C1 segment of cervical spinal cord (tissue), 14 donors: ENCODE data around the gene TARBP1.
"Not testable (repeated sequence)": the region's sequence is repeated elsewhere in the genome, so short reads cannot be mapped to it uniquely, and the experiment has no call there.

Experiments used
- DNase-seq, 14 donors: peaks; one replicate each; lab custom pipeline; 2025; lab: John Stamatoyannopoulos, UW

The TARBP1 gene

DNA sequence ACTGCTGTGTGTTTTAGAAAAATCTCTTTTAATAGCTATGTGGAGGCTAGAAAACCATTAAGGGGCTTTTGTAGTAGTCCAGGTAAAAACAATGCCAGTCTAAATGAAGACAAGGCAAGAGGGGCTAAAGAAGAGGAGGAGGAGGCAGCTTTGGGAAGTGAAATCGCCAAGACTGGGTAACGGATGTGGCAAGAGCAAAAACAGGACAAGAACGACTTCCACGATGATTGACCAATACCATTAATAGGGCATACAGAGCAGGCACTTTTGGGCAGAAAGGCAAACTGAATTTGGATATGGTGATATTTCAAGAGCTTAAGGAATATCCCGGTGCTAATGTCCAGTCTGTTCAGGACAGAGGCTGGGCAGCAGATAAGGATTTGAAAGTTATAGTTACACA lies 83.7 kb downstream of the TARBP1 start:
- DNase-seq = no peak

- DNase-seq = no peak
Measured at GRCh38 chr1:234393190-234393589, 85.8 kb downstream of the TARBP1 start.

DNA sequence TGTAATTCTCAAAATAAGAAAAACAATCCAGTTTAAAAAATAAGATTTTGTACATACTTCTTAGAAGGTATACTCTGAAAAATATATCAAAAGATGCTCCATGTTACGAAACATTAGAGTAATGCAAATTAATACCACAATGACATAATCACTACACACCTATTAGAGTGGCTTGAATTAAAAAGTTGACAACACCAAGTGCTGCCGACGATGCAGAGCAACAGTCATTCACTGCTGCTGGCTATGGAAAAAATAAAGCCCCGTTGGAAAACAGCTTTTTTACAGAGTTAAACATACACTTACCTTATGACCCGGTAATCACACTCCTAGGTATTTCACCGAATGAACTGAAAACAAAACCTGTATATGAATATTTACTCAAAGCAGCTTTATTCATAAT lies 90.9 kb downstream of the TARBP1 start:
- DNase-seq = no peak

DNA sequence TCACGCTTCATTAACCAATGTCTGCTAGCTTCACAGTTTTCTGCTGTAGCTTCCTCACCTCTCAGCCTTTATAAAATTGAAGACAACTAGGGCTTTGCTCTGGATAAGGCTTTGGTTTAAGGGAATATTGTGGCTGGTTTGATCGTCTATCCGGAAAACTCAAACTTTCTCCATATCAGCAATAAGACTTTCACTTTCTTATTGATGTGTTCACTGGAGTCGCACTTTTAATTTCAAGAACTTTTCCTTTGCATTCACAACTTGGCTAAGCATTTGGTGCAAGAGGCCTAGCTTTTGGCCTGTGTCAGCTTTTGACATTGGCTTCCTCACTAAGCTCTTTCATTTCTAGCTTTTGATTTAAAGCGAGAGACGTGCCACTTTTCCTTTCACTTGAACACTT lies 92.9 kb downstream of the TARBP1 start:
- no peak for DNase-seq

DNA sequence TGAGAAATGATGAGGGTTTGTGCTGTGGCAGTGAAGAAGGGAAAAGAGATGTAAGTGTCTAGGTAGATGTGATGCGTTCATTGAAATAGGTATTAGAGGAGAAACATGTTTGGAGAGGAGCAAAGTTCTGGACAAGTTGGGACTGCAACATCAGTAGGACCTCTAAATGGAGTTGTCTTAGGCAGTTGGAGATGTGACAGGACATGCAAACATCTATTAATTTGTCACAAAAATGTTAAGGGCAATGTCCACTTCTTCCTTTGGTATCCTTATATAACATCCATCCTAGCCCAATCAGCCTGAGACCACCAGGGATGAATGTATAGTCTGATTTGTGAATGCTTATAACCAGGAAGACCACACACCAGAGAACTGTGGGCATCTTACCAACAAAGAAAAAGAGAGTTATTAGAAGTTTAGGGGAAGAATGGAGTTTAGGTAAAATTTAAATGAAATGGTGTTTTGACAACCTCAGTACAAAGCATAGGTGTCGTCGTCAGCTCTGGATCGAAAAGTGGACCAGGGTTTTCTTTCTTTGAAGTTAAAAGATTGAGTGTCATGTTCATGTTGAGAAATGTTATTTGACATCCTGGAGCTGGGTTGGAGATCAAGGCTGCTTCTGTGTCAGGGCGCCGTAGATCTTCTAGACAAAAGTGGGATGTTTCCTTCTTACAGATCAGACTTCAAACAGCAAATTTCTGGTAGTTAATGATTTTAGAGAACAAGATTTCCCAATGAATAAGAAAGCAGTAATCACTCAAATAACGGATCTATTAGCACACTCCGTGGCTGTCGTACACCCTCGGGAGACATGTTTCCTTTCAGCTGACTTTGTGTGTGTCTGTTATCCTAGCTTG lies 97.1 kb downstream of the TARBP1 start:
- no peak for DNase-seq

DNA sequence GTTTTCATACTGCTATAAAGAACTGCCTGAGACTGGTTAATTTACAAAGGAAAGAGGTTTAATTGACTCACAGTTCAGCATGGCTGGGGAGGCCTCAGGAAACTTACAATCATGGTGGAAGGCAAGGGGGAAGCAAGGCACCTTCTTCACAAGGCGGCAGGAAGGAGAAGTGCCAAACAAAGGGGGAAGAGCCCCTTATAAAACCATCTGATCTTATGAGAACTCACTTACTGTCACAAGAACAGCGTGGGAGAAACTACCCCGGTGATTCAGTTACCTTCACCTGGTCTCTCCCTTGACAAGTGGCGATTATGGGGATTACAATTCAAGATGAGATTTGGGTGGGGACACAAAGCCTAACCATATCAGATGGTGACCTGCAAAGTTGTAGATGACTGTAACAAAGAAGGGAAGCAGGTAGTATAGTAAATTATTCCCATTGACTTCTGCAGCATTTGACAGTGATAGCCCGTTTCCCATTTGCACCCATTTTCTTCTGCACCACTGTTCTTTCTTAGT lies 99.3 kb downstream of the TARBP1 start:
- DNase-seq = not testable (repeated sequence)

- DNase-seq = no peak
Measured at GRCh38 chr1:234375672-234376071, 103.3 kb downstream of the TARBP1 start.

- no peak for DNase-seq
Measured at GRCh38 chr1:234373959-234374254, 105.1 kb downstream of the TARBP1 start.

DNA sequence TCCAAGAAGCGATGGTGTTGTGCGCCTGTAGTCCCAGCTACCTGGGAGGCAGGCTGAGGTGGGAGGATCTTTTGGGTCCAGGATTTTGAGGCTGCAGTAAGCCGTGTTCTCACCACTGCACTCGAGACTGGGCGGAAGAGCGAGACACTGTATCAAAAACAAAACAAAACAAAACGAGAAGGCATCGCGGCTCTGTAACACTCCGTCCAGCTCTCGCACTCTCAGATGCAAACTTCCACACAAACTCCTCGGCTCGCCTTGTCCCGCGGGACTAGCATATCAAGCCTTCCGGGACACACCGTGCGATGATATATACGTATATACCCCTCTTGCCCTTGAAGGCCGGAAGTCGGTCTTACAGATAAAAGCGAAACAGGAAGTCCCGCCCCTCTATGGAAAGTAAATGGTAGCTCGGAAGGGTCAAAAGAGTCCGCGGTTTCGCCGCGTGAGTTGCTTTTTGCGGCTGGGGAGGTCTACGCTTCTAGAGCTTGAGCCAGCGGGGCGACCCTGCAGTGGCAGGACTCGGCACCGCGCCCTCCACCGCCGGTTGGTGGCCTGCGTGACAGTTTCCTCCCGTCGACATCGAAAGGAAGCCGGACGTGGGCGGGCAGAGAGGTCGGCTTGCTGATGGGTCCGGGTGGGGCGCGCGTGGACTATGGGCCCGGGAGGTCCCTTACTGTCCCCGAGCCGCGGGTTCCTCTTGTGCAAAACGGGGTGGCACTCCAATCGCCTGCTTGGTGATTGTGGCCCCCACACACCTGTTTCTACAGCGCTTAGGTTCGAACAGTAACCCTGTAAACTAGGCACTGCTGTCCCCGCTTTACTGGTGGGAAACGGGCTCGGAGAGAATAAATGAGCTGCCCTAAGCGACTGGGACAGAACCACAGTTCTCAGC lies 105.7 kb downstream of the TARBP1 start, which contains the start of gene COA6:
Gene COA6, plus strand, starts transcription at position 393 of the 895 bp plus-strand sequence. Its CDS starts 11 bp downstream, at position 404.
- peak; percentile 63 to 98 (median 90) for DNase-seq

DNA sequence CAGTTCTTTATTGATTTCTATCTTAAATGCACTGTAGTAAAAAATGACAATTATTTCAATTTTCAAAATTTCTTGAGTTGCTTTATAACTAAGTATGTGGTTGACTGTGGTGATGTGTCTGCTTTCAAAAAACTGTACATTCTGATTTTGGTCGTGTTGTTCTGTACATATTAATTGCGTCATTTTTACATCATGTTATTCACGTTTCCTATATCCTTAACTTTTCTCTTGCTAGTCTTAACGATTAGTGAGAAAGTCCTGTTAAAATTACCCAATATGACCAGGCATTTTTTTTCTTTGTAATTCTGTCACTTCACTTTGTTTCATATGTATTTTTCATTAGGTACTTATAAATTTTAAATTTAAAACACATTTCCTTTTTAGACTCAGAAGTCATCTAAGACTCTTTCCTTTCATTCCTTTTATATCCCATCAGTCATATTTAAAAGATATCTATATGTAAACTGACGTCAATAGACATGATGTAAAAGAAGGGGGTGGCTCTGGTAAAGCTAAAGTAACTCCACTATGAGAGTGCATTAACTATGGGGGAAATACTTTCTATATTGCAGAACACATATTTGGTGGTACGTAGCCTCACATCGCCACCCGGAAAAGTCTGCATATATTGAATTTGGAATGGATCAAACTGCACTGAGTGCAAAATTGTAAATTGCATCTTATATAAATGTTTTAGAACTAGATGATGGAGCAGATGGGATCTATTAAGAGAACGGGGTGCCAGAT lies 106.8 kb downstream of the TARBP1 start:
- no peak for DNase-seq

- DNase-seq = no peak
Measured at GRCh38 chr1:234371414-234371813, 107.6 kb downstream of the TARBP1 start.

- DNase-seq = no peak
Measured at GRCh38 chr1:234369784-234370183, 109.2 kb downstream of the TARBP1 start.

GRCh38 chr1:234369033-234369430 lies 109.9 kb downstream of the TARBP1 start:
- no peak for DNase-seq

GRCh38 chr1:234368320-234369032 lies 110.5 kb downstream of the TARBP1 start:
- no peak for DNase-seq

DNA sequence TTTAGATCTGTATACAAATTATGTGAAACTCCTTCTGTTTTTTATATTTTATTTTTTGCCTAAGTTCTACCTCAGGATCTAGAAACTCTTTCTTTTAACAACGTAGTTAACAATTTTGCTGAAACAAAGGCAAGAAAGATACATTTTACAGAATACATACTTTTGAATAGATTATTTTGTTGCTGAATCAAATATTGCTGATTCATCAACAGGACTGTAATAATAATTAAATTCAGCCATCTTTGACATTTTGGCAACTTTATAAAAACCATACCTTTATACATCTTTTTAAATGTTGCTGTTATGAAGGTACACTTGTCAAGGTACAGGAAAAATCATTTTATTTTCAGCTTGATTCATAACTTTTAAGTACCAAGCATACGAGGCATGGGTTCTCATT lies 116.4 kb downstream of the TARBP1 start:
- DNase-seq = no peak

DNA sequence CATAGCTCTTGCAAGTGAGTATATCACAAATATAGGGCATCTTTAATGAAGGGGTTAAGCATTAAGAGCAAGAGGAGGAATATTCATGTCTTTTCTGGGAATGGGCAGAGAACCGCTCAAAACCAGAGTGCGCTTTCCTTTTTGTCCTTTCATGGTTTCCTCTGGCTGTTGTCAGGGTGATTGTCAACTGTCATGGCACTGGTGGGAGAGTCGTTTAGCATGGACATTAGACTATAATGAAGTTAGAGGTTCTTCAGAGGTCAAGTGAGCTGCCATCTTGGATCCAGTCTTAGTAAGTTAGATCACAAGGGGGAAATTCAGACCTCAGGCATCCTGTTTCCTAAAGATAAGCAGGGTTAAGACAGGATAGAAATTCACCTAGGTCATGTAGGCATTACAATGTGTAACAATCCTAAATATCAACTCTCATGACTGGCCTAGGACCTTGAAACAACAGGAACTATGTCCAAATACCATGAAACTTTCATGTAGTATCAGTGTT lies 117.8 kb downstream of the TARBP1 start:
- no peak for DNase-seq

DNA sequence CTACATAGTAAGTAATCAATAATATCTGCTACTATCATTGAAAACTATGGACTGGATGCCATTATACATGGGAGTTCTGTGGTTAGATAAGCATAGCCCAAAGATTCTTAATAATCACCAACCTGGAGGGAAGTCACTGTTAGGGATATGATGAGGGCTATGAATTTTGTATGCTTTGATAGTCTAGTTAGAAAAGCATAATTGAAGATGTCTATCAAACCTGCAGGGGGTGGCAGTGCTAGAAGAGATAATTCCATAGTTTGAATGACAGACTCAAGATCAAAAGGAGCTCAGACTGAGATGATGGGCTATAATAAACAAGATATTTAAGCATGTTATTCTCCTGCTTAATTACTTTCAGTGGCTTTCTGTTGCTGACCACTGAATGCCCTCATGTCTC lies 121.1 kb downstream of the TARBP1 start:
- DNase-seq = no peak

GRCh38 chr1:234356615-234357269 lies 122.2 kb downstream of the TARBP1 start:
- peak in 3 of 14 donors; percentile 1 to 4 (median 1) for DNase-seq

GRCh38 chr1:234355782-234356510 lies 123.0 kb downstream of the TARBP1 start:
- no peak for DNase-seq

DNA sequence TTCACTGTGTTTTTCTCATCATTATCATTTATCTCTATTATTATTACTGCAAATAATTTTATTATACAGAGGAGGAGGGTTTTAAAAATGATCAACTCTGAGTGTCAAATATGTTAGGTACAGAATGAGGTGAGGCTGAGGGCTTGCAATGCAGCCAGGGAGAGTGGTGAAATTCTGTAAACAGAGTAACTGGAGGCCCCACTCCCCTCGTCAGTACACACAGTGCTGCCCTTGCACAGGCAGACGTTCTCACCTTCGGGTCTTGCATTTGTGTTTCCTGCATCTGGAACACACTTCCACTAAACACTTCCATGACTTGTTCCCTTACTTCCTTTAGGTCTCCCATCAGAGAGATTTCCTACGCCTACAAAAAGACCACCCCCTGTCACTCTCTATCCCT lies 130.0 kb downstream of the TARBP1 start:
- no peak for DNase-seq
